GM12878 (cell line): ENCODE results near the gene XG. TPM values are rescaled to one million over a fixed set of nuclear protein-coding genes. Genes with fewer than 3 reads are reported as not detected.

Source experiments
- ATF7 ChIP-seq: fragments of 450-650 bp; IDR thresholded peaks from 2 replicates; pipeline ENCODE4 v1.6.1; 2016; ENCODE audit warnings: low read depth, mild to moderate bottlenecking
- BHLHE40 ChIP-seq, 2 experiments: fragments of 450-650 bp in 1 of 2; IDR thresholded peaks; 2 replicates each; pipeline ENCODE4 v1.6.1; 2011 to 2017; ENCODE audit warnings: low read depth in 2 of 2, borderline replicate concordance in 1 of 2, improper control_type of control experiment in 1 of 2, low read length in 1 of 2, mild to moderate bottlenecking in 1 of 2
- CREB1 ChIP-seq: IDR thresholded peaks from 2 replicates; pipeline ENCODE4 v1.6.1; 2012; ENCODE audit warnings: low read depth, mild to moderate bottlenecking, inconsistent platforms
- CREM ChIP-seq: IDR thresholded peaks from 2 replicates; pipeline ENCODE4 v1.6.1; 2014; ENCODE audit warnings: antibody characterized with exemption, low read depth
- EGR1 ChIP-seq, 2 experiments: IDR thresholded peaks; 1 replicate in 1 of 2; 2 replicates in 1 of 2; pipeline ENCODE4 v1.6.1; 2011 to 2012; ENCODE audit warnings: low read depth in 2 of 2, low read length in 2 of 2, borderline replicate concordance in 1 of 2, mild to moderate bottlenecking in 1 of 2, moderate library complexity in 1 of 2
- HCFC1 ChIP-seq: fragments of 150-350 bp; IDR thresholded peaks from 2 replicates; pipeline ENCODE4 v1.6.1; 2014; ENCODE audit warnings: low read length
- SMAD1 ChIP-seq: fragments of 450-650 bp; IDR thresholded peaks from 2 replicates; pipeline ENCODE4 v1.6.1; 2018; ENCODE audit warnings: mild to moderate bottlenecking, low read depth; ENCODE audit not compliant: partially characterized antibody
- SMC3 ChIP-seq: IDR thresholded peaks from 2 replicates; pipeline ENCODE4 v1.6.1; 2011; ENCODE audit warnings: low read length, improper control_type of control experiment, borderline replicate concordance
- SUZ12 ChIP-seq: fragments of 200-600 bp; sonication (generic); IDR thresholded peaks from one replicate; pipeline ENCODE4 v1.6.1; 2018; ENCODE audit warnings: antibody characterized with exemption, mild to moderate bottlenecking; ENCODE audit not compliant: unreplicated experiment
- TCF12 ChIP-seq: IDR thresholded peaks from 2 replicates; pipeline ENCODE4 v1.6.1; 2011; ENCODE audit warnings: low read depth, mild to moderate bottlenecking, low read length
- ZNF274 ChIP-seq: IDR thresholded peaks from one replicate; pipeline ENCODE4 v1.8.0; 2011; ENCODE audit not compliant: insufficient read length, insufficient read depth
- ZSCAN29 ChIP-seq: fragments of 450-650 bp; IDR thresholded peaks from 2 replicates; pipeline ENCODE4 v1.6.1; 2017; ENCODE audit warnings: mild to moderate bottlenecking, moderate library complexity
- polyA plus RNA-seq, 11 experiments: library from polyadenylated mRNA; depleted of rRNA in 4 of 11; unstranded in 6 of 11; stranded (reverse) in 5 of 11; fragments of >200 nt; fragmentation: Nextera tagmentation in 4 of 11; fragmentation: Illumina TruSeq in 1 of 11; extraction: Ambion mirVana in 4 of 11; extraction: Trizol in 1 of 11; gene quantifications; 1 replicate in 1 of 11; 2 replicates in 10 of 11; pipeline versions ENCODE4 v1.2.1 to v1.2.3, GENCODE V29; 2011 to 2016; ENCODE audit warnings: inconsistent platforms in 2 of 11, missing spikeins in 2 of 11, low read depth in 1 of 11
- total RNA-seq, 4 experiments: library from RNA; depleted of rRNA in 3 of 4; stranded (reverse); fragments of >200 nt in 3 of 4; fragmentation: Illumina TruSeq in 1 of 4; extraction: Trizol in 1 of 4; gene quantifications; 2 replicates each; pipeline versions ENCODE4 v1.2.1 to v1.2.3, GENCODE V29; 2013 to 2021
- TF ChIP-seq, protein P1 (sequence below): fragments of 450-650 bp; formaldehyde crosslinking; IDR thresholded peaks from 2 replicates; pipeline ENCODE4 v1.5.0; 2022; ENCODE audit warnings: mild to moderate bottlenecking, missing genetic modification characterization
- TF ChIP-seq, protein P2 (sequence below): fragments of 450-650 bp; IDR thresholded peaks from 2 replicates; pipeline ENCODE4 v1.6.1; 2017; ENCODE audit warnings: borderline replicate concordance
- TF ChIP-seq, protein P3 (sequence below): fragments of 450-650 bp; IDR thresholded peaks from 2 replicates; pipeline ENCODE4 v1.6.1; 2017; ENCODE audit warnings: mild to moderate bottlenecking
- TF ChIP-seq, protein P4 (sequence below): IDR thresholded peaks from 2 replicates; pipeline ENCODE4 v1.6.1; 2012; ENCODE audit warnings: mild to moderate bottlenecking, low read depth, low read length
- TF ChIP-seq, protein P5 (sequence below): fragments of 450-650 bp; IDR thresholded peaks from 2 replicates; pipeline ENCODE4 v1.6.1; 2017; ENCODE audit warnings: antibody characterized with exemption, mild to moderate bottlenecking, moderate library complexity

Gene XG
- total and polyA plus RNA-seq, 10 of the 15 experiments (the other 5 are each of a cell fraction or from before 2014, with no cell fraction given) = not detected

DNA sequence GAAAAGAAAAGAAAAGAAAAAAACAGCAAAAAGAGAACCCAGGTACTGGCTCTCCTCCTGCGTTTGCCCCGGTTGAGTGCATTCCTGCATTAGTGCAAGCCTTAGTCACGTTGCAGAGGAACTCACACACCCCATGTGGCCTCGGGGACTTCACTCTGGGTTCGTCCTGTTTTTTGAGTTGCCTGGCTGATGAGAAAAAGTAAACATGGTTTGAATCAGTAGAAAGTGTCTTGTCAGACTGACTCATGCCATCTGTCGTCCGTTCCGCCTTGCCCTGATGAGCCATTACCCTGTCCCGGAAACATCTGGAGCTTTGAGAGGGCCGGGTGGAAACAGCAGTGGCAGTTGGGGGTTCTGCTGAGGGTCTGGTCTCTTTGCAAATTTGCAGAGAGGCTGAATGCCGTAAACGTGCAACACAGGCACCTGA lies 44.5 kb upstream of the XG start (continued):
- TF ChIP-seq, protein P1, sequence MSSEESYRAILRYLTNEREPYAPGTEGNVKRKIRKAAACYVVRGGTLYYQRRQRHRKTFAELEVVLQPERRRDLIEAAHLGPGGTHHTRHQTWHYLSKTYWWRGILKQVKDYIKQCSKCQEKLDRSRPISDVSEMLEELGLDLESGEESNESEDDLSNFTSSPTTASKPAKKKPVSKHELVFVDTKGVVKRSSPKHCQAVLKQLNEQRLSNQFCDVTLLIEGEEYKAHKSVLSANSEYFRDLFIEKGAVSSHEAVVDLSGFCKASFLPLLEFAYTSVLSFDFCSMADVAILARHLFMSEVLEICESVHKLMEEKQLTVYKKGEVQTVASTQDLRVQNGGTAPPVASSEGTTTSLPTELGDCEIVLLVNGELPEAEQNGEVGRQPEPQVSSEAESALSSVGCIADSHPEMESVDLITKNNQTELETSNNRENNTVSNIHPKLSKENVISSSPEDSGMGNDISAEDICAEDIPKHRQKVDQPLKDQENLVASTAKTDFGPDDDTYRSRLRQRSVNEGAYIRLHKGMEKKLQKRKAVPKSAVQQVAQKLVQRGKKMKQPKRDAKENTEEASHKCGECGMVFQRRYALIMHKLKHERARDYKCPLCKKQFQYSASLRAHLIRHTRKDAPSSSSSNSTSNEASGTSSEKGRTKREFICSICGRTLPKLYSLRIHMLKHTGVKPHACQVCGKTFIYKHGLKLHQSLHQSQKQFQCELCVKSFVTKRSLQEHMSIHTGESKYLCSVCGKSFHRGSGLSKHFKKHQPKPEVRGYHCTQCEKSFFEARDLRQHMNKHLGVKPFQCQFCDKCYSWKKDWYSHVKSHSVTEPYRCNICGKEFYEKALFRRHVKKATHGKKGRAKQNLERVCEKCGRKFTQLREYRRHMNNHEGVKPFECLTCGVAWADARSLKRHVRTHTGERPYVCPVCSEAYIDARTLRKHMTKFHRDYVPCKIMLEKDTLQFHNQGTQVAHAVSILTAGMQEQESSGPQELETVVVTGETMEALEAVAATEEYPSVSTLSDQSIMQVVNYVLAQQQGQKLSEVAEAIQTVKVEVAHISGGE (CRISPR knock-in tag) = no peak
- TF ChIP-seq ATF7 (peak; percentile 64), BHLHE40 (IDR thresholded peaks at IDR 0.05; ENCODE audit: borderline replicate concordance in 1 of 2, low read depth in 2 of 2, low read length in 1 of 2) (peak; percentile 90 to 92), HCFC1 (no peak), ZSCAN29 (no peak), ZNF274 (no peak), SMAD1 (no peak), CREB1 (0 out of 2 replicates have a peak, but pooled peaks have one; percentile 26), EGR1 (IDR thresholded peaks at IDR 0.05; ENCODE audit: borderline replicate concordance in 1 of 2, low read depth in 2 of 2, low read length in 2 of 2) (0 out of 3 replicates have a peak, but pooled peaks of 1 of the 2 experiments have one; percentile 17), SUZ12 (no peak), SMC3 (no peak; the same call in 1 of the 2 replicates), TCF12 (peak; percentile 97), CREM (peak; percentile 53; the same call in 1 of the 2 replicates)
- TF ChIP-seq, protein P2, sequence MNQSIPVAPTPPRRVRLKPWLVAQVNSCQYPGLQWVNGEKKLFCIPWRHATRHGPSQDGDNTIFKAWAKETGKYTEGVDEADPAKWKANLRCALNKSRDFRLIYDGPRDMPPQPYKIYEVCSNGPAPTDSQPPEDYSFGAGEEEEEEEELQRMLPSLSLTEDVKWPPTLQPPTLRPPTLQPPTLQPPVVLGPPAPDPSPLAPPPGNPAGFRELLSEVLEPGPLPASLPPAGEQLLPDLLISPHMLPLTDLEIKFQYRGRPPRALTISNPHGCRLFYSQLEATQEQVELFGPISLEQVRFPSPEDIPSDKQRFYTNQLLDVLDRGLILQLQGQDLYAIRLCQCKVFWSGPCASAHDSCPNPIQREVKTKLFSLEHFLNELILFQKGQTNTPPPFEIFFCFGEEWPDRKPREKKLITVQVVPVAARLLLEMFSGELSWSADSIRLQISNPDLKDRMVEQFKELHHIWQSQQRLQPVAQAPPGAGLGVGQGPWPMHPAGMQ = no peak
- TF ChIP-seq, protein P3, sequence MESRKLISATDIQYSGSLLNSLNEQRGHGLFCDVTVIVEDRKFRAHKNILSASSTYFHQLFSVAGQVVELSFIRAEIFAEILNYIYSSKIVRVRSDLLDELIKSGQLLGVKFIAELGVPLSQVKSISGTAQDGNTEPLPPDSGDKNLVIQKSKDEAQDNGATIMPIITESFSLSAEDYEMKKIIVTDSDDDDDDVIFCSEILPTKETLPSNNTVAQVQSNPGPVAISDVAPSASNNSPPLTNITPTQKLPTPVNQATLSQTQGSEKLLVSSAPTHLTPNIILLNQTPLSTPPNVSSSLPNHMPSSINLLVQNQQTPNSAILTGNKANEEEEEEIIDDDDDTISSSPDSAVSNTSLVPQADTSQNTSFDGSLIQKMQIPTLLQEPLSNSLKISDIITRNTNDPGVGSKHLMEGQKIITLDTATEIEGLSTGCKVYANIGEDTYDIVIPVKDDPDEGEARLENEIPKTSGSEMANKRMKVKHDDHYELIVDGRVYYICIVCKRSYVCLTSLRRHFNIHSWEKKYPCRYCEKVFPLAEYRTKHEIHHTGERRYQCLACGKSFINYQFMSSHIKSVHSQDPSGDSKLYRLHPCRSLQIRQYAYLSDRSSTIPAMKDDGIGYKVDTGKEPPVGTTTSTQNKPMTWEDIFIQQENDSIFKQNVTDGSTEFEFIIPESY = no peak
- TF ChIP-seq, protein P4, sequence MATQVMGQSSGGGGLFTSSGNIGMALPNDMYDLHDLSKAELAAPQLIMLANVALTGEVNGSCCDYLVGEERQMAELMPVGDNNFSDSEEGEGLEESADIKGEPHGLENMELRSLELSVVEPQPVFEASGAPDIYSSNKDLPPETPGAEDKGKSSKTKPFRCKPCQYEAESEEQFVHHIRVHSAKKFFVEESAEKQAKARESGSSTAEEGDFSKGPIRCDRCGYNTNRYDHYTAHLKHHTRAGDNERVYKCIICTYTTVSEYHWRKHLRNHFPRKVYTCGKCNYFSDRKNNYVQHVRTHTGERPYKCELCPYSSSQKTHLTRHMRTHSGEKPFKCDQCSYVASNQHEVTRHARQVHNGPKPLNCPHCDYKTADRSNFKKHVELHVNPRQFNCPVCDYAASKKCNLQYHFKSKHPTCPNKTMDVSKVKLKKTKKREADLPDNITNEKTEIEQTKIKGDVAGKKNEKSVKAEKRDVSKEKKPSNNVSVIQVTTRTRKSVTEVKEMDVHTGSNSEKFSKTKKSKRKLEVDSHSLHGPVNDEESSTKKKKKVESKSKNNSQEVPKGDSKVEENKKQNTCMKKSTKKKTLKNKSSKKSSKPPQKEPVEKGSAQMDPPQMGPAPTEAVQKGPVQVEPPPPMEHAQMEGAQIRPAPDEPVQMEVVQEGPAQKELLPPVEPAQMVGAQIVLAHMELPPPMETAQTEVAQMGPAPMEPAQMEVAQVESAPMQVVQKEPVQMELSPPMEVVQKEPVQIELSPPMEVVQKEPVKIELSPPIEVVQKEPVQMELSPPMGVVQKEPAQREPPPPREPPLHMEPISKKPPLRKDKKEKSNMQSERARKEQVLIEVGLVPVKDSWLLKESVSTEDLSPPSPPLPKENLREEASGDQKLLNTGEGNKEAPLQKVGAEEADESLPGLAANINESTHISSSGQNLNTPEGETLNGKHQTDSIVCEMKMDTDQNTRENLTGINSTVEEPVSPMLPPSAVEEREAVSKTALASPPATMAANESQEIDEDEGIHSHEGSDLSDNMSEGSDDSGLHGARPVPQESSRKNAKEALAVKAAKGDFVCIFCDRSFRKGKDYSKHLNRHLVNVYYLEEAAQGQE = no peak
- TF ChIP-seq, protein P5, sequence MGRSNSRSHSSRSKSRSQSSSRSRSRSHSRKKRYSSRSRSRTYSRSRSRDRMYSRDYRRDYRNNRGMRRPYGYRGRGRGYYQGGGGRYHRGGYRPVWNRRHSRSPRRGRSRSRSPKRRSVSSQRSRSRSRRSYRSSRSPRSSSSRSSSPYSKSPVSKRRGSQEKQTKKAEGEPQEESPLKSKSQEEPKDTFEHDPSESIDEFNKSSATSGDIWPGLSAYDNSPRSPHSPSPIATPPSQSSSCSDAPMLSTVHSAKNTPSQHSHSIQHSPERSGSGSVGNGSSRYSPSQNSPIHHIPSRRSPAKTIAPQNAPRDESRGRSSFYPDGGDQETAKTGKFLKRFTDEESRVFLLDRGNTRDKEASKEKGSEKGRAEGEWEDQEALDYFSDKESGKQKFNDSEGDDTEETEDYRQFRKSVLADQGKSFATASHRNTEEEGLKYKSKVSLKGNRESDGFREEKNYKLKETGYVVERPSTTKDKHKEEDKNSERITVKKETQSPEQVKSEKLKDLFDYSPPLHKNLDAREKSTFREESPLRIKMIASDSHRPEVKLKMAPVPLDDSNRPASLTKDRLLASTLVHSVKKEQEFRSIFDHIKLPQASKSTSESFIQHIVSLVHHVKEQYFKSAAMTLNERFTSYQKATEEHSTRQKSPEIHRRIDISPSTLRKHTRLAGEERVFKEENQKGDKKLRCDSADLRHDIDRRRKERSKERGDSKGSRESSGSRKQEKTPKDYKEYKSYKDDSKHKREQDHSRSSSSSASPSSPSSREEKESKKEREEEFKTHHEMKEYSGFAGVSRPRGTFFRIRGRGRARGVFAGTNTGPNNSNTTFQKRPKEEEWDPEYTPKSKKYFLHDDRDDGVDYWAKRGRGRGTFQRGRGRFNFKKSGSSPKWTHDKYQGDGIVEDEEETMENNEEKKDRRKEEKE = no peak
